HL-60 (cell line): ENCODE data around the gene PI4KB.

Experiments
- CTCF ChIP-seq: IDR thresholded peaks from one replicate; pipeline ENCODE4 v1.5.1; 2011; ENCODE audit warnings: low read length, control low read depth, inconsistent platforms; ENCODE audit not compliant: insufficient read depth
- GABPA ChIP-seq: IDR thresholded peaks from 2 replicates; pipeline ENCODE4 v1.6.1; 2012; ENCODE audit warnings: low read depth
- POLR2AphosphoS5 ChIP-seq: IDR thresholded peaks from 2 replicates; pipeline ENCODE4 v1.6.1; 2012; ENCODE audit warnings: low read depth
- REST ChIP-seq: IDR thresholded peaks from 2 replicates; pipeline ENCODE4 v1.6.1; 2012; ENCODE audit warnings: low read depth; ENCODE audit not compliant: insufficient replicate concordance
- SPI1 ChIP-seq: IDR thresholded peaks from 2 replicates; pipeline ENCODE4 v1.6.1; 2012; ENCODE audit warnings: low read depth, mild to moderate bottlenecking, borderline replicate concordance

GRCh38 chr1:151326619-151327222 is 495 bp downstream of the PI4KB start:
- TF ChIP-seq CTCF: no peak
- TF ChIP-seq POLR2AphosphoS5: peak; percentile 63
- TF ChIP-seq REST: no peak
- peak; percentile 72; the same call in 1 of the 2 replicates for TF ChIP-seq SPI1
- TF ChIP-seq GABPA: no peak
